Loucy (cell line): ENCODE data around the gene MYL6.

Experiments
- EZH2phosphoT487 ChIP-seq: fragments of 200-600 bp; IDR thresholded peaks from 2 replicates; pipeline ENCODE4 v1.6.1; 2018; ENCODE audit warnings: antibody characterized with exemption, mild to moderate bottlenecking, moderate library complexity, borderline replicate concordance
- TF ChIP-seq, protein P1 (sequence below): fragments of 200-600 bp; sonication (generic); conservative IDR thresholded peaks from 2 replicates; pipeline ENCODE4 v1.5.1; 2014; ENCODE audit warnings: mild to moderate bottlenecking, antibody characterized with exemption, low read length

DNA sequence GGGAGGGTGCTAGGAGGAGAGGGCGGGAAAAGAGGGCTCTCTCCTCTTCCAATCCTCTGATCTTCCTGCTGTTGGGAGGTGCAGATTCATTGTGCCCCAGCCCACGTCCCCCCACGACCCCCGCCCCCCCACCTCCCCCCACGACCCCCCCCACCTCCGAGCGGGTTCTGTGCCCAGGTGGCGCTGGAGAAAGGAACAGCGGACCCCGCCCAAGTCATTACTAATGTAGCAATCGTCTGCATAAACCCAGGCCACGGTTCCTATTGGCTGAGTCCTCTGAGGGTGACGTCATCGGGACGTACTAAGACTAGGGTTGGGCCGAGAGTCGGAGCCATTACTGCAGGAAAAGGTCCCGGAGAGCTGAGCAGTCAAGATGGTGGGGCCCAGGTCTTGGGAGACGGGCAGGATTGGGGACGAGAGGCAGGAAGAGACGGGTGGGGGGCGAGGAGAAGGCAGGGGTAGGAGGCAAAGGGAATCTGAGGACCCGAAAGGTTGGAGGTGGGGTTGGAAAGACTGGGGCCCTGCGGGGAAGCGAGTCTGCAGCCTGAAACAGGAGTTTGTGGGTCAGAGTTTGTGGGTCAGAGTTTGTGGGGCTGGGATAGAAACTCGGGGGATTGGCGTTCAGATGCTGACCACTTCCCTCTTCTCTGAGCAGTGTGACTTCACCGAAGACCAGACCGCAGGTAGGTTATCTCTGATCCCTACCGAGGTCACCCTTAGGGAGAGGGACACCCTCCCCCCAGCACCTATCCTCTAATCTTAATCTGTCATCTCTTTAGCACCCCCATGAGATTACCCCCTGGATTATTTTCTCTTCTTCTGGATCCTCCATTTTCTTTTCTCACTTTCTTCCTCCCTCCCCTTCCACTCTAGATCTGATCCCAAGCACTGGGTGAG is at the start of gene MYL6:
- TF ChIP-seq, protein P1, sequence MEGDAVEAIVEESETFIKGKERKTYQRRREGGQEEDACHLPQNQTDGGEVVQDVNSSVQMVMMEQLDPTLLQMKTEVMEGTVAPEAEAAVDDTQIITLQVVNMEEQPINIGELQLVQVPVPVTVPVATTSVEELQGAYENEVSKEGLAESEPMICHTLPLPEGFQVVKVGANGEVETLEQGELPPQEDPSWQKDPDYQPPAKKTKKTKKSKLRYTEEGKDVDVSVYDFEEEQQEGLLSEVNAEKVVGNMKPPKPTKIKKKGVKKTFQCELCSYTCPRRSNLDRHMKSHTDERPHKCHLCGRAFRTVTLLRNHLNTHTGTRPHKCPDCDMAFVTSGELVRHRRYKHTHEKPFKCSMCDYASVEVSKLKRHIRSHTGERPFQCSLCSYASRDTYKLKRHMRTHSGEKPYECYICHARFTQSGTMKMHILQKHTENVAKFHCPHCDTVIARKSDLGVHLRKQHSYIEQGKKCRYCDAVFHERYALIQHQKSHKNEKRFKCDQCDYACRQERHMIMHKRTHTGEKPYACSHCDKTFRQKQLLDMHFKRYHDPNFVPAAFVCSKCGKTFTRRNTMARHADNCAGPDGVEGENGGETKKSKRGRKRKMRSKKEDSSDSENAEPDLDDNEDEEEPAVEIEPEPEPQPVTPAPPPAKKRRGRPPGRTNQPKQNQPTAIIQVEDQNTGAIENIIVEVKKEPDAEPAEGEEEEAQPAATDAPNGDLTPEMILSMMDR, result no peak
- no peak for TF ChIP-seq EZH2phosphoT487
